Kidney capillary endothelial cell (primary cell): ENCODE measurements around the gene IMMP2L.

Experiments used
- DNase-seq: peaks from one replicate; pipeline ENCODE4 v3.0.0-alpha.2; 2018; ENCODE audit warnings: low spot score

The IMMP2L gene

GRCh38 chr7:111101856-111102646 lies 460.2 kb downstream of the IMMP2L start:
- DNase-seq = no peak

DNA sequence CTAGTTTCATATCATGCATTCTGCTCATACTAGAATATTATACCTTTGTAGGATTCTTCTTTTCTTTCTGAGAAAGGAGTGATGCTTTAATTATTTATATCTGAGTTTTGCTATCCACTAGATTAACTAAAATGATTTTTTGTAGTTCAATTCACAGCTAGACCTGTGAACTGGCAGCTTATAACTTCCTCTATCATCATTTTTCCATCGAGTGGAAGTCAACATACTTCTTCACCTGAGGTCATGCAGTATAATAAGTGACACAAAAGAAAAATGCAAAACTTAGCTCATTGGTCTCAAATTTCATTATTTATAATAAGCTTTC lies 463.4 kb downstream of the IMMP2L start:
- no peak for DNase-seq

- DNase-seq = peak; percentile 30
Measured at GRCh38 chr7:111098011-111098925, 464.0 kb downstream of the IMMP2L start.

GRCh38 chr7:111096997-111097396 lies 465.3 kb downstream of the IMMP2L start:
- DNase-seq = no peak

- no peak for DNase-seq
Measured at GRCh38 chr7:111094419-111094818, 467.9 kb downstream of the IMMP2L start.

DNA sequence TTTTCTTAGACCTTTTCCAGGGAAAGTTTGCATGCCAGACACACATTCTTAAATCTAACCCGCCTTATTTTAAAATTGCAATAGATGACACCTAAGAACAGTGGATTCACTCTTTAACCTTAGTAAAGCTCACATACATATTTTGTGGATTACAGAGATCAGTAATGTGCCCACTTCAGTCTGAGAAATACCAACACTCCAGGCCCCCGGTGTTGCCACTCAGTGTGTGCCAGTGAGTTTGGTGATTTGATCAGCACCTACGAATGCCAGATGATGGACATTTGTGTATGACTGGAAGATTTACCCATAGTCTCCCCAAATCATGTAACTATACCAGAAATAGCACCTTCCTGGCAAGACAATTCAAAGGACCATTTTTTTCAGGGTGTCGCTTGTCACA lies 468.8 kb downstream of the IMMP2L start:
- DNase-seq = no peak

GRCh38 chr7:111092406-111093236 lies 469.7 kb downstream of the IMMP2L start:
- no peak for DNase-seq

DNA sequence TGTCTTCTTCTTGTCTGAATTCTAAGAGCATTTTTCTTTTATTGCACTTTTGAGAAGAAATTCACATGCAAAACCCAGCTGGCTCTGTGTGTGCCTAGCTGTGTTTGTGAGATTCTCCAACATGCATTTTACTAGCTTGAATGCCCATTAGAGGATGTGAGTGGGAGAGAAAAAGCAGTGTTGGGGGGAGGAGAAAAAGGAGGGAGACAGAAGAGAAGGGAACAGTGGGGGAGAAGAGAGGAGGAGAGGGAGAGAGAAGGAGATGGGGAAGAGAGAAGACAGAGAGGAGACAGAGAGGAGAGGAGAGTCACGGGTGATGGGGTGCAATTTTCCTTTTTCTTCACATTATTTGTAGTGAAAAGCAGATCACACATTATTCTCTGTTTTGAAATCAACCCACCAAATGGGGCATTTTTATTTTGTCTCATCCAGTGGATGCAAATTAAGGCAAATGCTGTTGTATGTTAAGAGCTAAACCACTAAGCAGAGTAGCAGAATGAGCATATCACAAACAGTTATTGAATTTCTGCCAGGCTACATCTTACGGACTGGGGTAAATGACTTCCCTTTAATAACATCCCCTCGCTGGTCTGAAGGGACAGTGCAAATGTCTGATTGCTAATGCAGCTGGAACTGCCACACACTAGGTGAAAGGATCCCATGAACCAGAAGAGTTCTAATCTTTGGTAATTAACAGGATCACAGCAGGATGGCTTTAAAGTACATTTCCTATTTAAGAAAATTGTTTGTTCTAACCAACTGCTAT lies 470.5 kb downstream of the IMMP2L start:
- no peak for DNase-seq

GRCh38 chr7:111090846-111091245 lies 471.4 kb downstream of the IMMP2L start, which contains the start of gene LRRN3:
Gene LRRN3, plus strand, starts transcription at chr7:111091127. Its CDS starts 31,646 bp downstream, at chr7:111122773.
- DNase-seq = no peak

GRCh38 chr7:111089822-111090426 lies 472.4 kb downstream of the IMMP2L start:
- DNase-seq = peak; percentile 36

GRCh38 chr7:111088328-111088727 lies 474.0 kb downstream of the IMMP2L start:
- no peak for DNase-seq

GRCh38 chr7:111086532-111086931 lies 475.8 kb downstream of the IMMP2L start:
- DNase-seq = no peak

GRCh38 chr7:111085356-111085755 lies 476.9 kb downstream of the IMMP2L start:
- DNase-seq = no peak

GRCh38 chr7:111083413-111083812 lies 478.9 kb downstream of the IMMP2L start:
- DNase-seq = no peak

DNA sequence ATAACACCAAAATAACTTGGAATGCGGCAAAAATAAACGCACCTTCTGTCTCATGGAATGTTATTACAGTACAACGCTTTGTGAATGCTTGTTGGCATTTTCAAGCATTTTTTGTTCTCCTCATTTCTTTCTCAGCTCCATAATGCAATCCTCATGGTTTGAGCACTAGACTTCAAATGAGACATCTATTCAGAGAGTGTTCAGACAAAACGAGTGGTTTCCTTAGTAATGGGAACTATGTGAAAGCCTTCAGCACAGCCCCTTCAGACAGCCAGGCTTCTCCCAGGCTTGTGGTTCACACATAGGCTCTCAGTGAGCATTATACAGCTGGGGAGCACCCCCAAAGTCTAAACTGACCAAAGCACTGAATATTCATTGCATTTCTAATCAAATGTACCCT lies 479.9 kb downstream of the IMMP2L start:
- no peak for DNase-seq

DNA sequence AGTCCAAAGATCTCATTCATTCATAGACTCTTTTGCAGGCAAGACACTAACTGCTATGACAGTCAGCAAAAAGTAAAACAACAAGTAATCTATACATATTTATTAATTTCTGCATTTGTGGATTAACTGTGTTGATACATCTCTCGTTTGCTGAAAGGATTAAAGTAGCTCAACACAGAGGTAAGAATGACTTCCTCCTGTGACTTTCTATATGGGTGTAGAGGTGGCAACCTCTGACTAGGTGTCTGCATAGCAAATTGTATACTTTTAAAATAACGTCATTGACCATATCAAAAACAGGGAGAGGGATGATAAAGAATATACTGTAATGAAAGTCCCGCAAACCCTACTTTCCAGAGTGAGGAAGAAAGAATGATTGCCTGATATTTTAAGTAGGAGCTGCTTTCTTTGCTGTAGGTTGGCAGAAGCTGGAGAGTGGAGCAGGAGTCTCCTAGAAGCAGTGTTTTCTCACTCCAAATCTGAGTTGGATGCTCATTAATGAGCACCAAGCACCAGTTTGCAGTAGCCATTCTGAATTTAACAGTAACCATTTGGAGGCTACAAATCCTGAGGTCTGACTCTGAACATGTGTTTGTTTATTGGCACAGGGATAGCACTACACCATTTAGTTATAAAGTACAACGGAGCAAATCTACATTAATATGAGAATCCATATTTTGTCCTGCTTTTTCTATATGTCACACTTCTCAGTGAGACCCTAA lies 480.6 kb downstream of the IMMP2L start:
- DNase-seq = no peak

GRCh38 chr7:111080495-111081105 lies 481.7 kb downstream of the IMMP2L start:
- no peak for DNase-seq

DNA sequence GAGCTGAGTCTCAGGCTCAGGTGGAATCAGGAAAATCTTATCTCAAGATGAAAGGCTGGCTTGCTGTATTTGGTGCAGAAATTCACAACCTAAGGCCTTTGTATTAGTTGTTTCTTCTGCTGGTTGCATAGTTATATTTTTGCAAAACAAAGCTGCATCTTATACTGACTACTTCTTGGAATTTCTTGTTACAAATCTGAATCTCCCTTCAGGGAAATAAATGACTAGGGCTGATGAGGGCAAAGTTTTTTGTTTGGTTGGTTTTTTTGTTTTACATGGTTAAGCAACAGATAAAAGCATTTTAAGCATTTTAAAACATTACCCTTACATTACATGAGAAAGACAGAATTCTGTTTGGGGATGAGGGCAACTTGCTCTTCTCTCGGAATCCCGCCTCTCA lies 485.3 kb downstream of the IMMP2L start:
- DNase-seq = no peak

GRCh38 chr7:111076205-111076604 lies 486.1 kb downstream of the IMMP2L start:
- no peak for DNase-seq

- no peak for DNase-seq
Measured at GRCh38 chr7:111075498-111075897, 486.8 kb downstream of the IMMP2L start.
